ENCODE data around the gene EPHA7.

- TF ChIP-seq CTCF (IDR thresholded peaks at IDR 0.05) (no peak), POLR2A (IDR thresholded peaks at IDR 0.05) (no peak)
These were observed 31.3 kb downstream of the EPHA7 start for GRCh38 chr6:93388070-93388469.
